ENCODE data around the gene COL7A1. TPM values are rescaled to one million over a fixed set of nuclear protein-coding genes. Genes with fewer than 3 reads are reported as not detected.
"Not testable (repeated sequence)": the region's sequence is repeated elsewhere in the genome, so short reads cannot be mapped to it uniquely, and the experiment has no call there.

COL7A1 gene
- total RNA-seq, 1 experiment from 2014 or later: 4.2 TPM

- DNase-seq (ENCODE audit: extremely low read depth, low read depth): peak; percentile 66
Measured at GRCh38 chr3:48548729-48549705, 46.1 kb downstream of the COL7A1 start.

GRCh38 chr3:48548126-48548525, 47.0 kb downstream of the COL7A1 start:
- DNase-seq (ENCODE audit: extremely low read depth, low read depth): no peak

- DNase-seq (ENCODE audit: extremely low read depth, low read depth): no peak
Measured at GRCh38 chr3:48546203-48546829, 48.8 kb downstream of the COL7A1 start.

GRCh38 chr3:48544141-48544540, 51.0 kb downstream of the COL7A1 start:
- DNase-seq (ENCODE audit: extremely low read depth, low read depth): no peak

GRCh38 chr3:48543271-48543866, 51.8 kb downstream of the COL7A1 start:
- no peak for DNase-seq (ENCODE audit: extremely low read depth, low read depth)

- DNase-seq (ENCODE audit: extremely low read depth, low read depth): no peak
Measured at GRCh38 chr3:48538451-48538850, 56.7 kb downstream of the COL7A1 start.

GRCh38 chr3:48536785-48537184, 58.3 kb downstream of the COL7A1 start:
- DNase-seq (ENCODE audit: extremely low read depth, low read depth): no peak

GRCh38 chr3:48536116-48536515, 59.0 kb downstream of the COL7A1 start:
- no peak for DNase-seq (ENCODE audit: extremely low read depth, low read depth)

GRCh38 chr3:48535578-48535977, 59.6 kb downstream of the COL7A1 start:
- DNase-seq (ENCODE audit: extremely low read depth, low read depth): no peak

- no peak for DNase-seq (ENCODE audit: extremely low read depth, low read depth)
Measured at GRCh38 chr3:48532977-48533337, 62.2 kb downstream of the COL7A1 start.

- no peak for DNase-seq (ENCODE audit: extremely low read depth, low read depth)
Measured at GRCh38 chr3:48532271-48532976, 62.7 kb downstream of the COL7A1 start.

- DNase-seq (ENCODE audit: extremely low read depth, low read depth): not testable (repeated sequence)
Measured at GRCh38 chr3:48530701-48531100, 64.4 kb downstream of the COL7A1 start.

- DNase-seq (ENCODE audit: extremely low read depth, low read depth): no peak
Measured at GRCh38 chr3:48528754-48529153, 66.4 kb downstream of the COL7A1 start.

- DNase-seq (ENCODE audit: extremely low read depth, low read depth): no peak
Measured at GRCh38 chr3:48528048-48528447, 67.1 kb downstream of the COL7A1 start.

GRCh38 chr3:48524970-48525369, 70.2 kb downstream of the COL7A1 start:
- DNase-seq (ENCODE audit: extremely low read depth, low read depth): no peak

GRCh38 chr3:48521635-48522034, 73.5 kb downstream of the COL7A1 start:
- DNase-seq (ENCODE audit: extremely low read depth, low read depth): no peak

- DNase-seq (ENCODE audit: extremely low read depth, low read depth): no peak
Measured at GRCh38 chr3:48519277-48519643, 75.9 kb downstream of the COL7A1 start.

GRCh38 chr3:48518638-48519276, 76.4 kb downstream of the COL7A1 start:
- DNase-seq (ENCODE audit: extremely low read depth, low read depth): no peak

GRCh38 chr3:48518069-48518468, 77.1 kb downstream of the COL7A1 start:
- no peak for DNase-seq (ENCODE audit: extremely low read depth, low read depth)

GRCh38 chr3:48516571-48516970, 78.6 kb downstream of the COL7A1 start:
- no peak for DNase-seq (ENCODE audit: extremely low read depth, low read depth)
